Erythroblast (primary cell): ENCODE measurements around the gene CGB8.

Source experiments
- GATA1 ChIP-seq: IDR thresholded peaks from 2 replicates; pipeline ENCODE4 v1.6.1; 2011; ENCODE audit warnings: low read depth, mild to moderate bottlenecking, control low read depth, low read length, moderate library complexity
- POLR2A ChIP-seq: IDR thresholded peaks from 2 replicates; pipeline ENCODE4 v1.6.1; 2011; ENCODE audit warnings: mild to moderate bottlenecking, low read length

GRCh38 chr19:49081273-49081672 lies 32.4 kb upstream of the CGB8 start:
- TF ChIP-seq POLR2A (no peak), GATA1 (no peak)
